ENCODE data around the gene C16orf89. TPM values are rescaled to one million over a fixed set of nuclear protein-coding genes. Genes with fewer than 3 reads are reported as not detected.

C16orf89 gene
- polyA plus RNA-seq, 3 donors, result not detected

- no peak overlapping the region for H3K4me3 Mint-ChIP-seq
- H3K27me3 Mint-ChIP-seq (ENCODE audit: low read depth in 3 of 3), result peaks cover 0 to 7% (median 6%) of the 10 kb centered on the region in 3 donors
- Histone ChIP-seq H3K9ac (ENCODE audit: insufficient read depth, low read length, poor library complexity, severe bottlenecking) (no peak overlapping the region), H3K9me3 (replicated peaks in 1 of 2; ENCODE audit: control insufficient read depth in 1 of 2, insufficient read depth in 1 of 2, low read length in 2 of 2) (peaks cover 0 to 6% of the 10 kb centered on the region in 2 donors), H4K20me1 (ENCODE audit: insufficient read depth, low read length) (no peaks in the 10 kb centered on the region), H3K4me2 (replicated peaks; ENCODE audit: extremely low read depth, low read length, poor library complexity, severe bottlenecking) (no peak overlapping the region), H3K36me3 (replicated peaks in 1 of 2; ENCODE audit: control insufficient read depth in 1 of 2, insufficient read depth in 2 of 2, low read length in 2 of 2) (no peaks in the 10 kb centered on the region), H3K4me3 (replicated peaks in 1 of 3; ENCODE audit: low read depth in 2 of 3, low read length in 3 of 3) (no peak overlapping the region), H2AFZ (ENCODE audit: insufficient read depth, low read depth, low read length, poor library complexity, severe bottlenecking) (no peak overlapping the region), H3K27me3 (ENCODE audit: control insufficient read depth in 2 of 2, insufficient read depth in 2 of 2, low read length in 2 of 2) (no peaks in the 10 kb centered on the region), H3K4me1 (ENCODE audit: control insufficient read depth in 1 of 2, insufficient read depth in 2 of 2, low read length in 2 of 2) (no peaks in the 10 kb centered on the region), H3K79me2 (ENCODE audit: insufficient read depth, low read length) (no peaks in the 10 kb centered on the region), H3K27ac (ENCODE audit: low read depth in 1 of 2, low read length in 2 of 2) (no peak overlapping the region)
- no peak for TF ChIP-seq CTCF (IDR thresholded peaks at IDR 0.05)
- H3K9me3 Mint-ChIP-seq, result peaks cover 0 to 4% (median 0%) of the 10 kb centered on the region in 7 donors
- intact Hi-C loops (cut with micrococcal nuclease), result no loop called here
- no peaks in the 10 kb centered on the region for H3K36me3 Mint-ChIP-seq
- no peaks in the 10 kb centered on the region for H3K4me1 Mint-ChIP-seq
- H3K27ac Mint-ChIP-seq, result no peak overlapping the region
- DNase-seq, result no peak
- 85% methylated on average over 6 of the region's 9 CpGs for WGBS (ENCODE audit: insufficient coverage)
Measured at GRCh38 chr16:5018793-5019192, 47.0 kb downstream of the C16orf89 start.

GRCh38 chr16:5017678-5017969 lies 48.1 kb downstream of the C16orf89 start:
- no peak for TF ChIP-seq CTCF (IDR thresholded peaks at IDR 0.05)
- WGBS (ENCODE audit: insufficient coverage), result 90% methylated on average over 2 of the region's 5 CpGs
- Mint-ChIP-seq H3K27me3 (ENCODE audit: low read depth in 3 of 3) (peaks cover 0 to 7% (median 6%) of the 10 kb centered on the region in 3 donors), H3K9me3 (peaks cover 0 to 4% (median 0%) of the 10 kb centered on the region in 7 donors), H3K27ac (no peak overlapping the region), H3K4me3 (no peak overlapping the region), H3K4me1 (no peaks in the 10 kb centered on the region), H3K36me3 (no peaks in the 10 kb centered on the region)
- H3K27ac ChIP-seq (ENCODE audit: low read depth in 1 of 2, low read length in 2 of 2), result no peak overlapping the region
- peaks cover 0 to 6% of the 10 kb centered on the region in 2 donors for H3K9me3 ChIP-seq (replicated peaks in 1 of 2; ENCODE audit: control insufficient read depth in 1 of 2, insufficient read depth in 1 of 2, low read length in 2 of 2)
- no peak overlapping the region for H3K4me2 ChIP-seq (replicated peaks; ENCODE audit: extremely low read depth, low read length, poor library complexity, severe bottlenecking)
- H3K27me3 ChIP-seq (ENCODE audit: control insufficient read depth in 2 of 2, insufficient read depth in 2 of 2, low read length in 2 of 2), result no peaks in the 10 kb centered on the region
- H3K4me3 ChIP-seq (replicated peaks in 1 of 3; ENCODE audit: low read depth in 2 of 3, low read length in 3 of 3), result no peak overlapping the region
- no peak overlapping the region for H2AFZ ChIP-seq (ENCODE audit: insufficient read depth, low read depth, low read length, poor library complexity, severe bottlenecking)
- DNase-seq, result no peak
- H3K4me1 ChIP-seq (ENCODE audit: control insufficient read depth in 1 of 2, insufficient read depth in 2 of 2, low read length in 2 of 2), result no peaks in the 10 kb centered on the region
- H3K36me3 ChIP-seq (replicated peaks in 1 of 2; ENCODE audit: control insufficient read depth in 1 of 2, insufficient read depth in 2 of 2, low read length in 2 of 2), result no peaks in the 10 kb centered on the region
- intact Hi-C loops (cut with micrococcal nuclease), result no loop called here
- H3K79me2 ChIP-seq (ENCODE audit: insufficient read depth, low read length), result no peaks in the 10 kb centered on the region
- no peaks in the 10 kb centered on the region for H4K20me1 ChIP-seq (ENCODE audit: insufficient read depth, low read length)
- H3K9ac ChIP-seq (ENCODE audit: insufficient read depth, low read length, poor library complexity, severe bottlenecking), result no peak overlapping the region

All from CD14-positive monocyte (primary cell).